Stimulated activated CD8-positive, alpha-beta memory T cell treated with anti-CD3 and anti-CD28 coated beads, Interleukin-15, amount 100 ng/mL, for 4 hours (primary cell): ENCODE measurements around the gene HPDL.
"Not testable (repeated sequence)": the region's sequence is repeated elsewhere in the genome, so short reads cannot be mapped to it uniquely, and the experiment has no call there.

Source experiments
- DNase-seq, 2 donors: peaks; one replicate each; pipeline ENCODE4 v3.0.0-alpha.2; 2020; ENCODE audit warnings: low read depth in 2 of 2

The HPDL gene

GRCh38 chr1:45351508-45351907 lies 24.8 kb downstream of the HPDL start:
- no peak for DNase-seq

GRCh38 chr1:45353685-45354084 lies 27.0 kb downstream of the HPDL start:
- no peak for DNase-seq

GRCh38 chr1:45354838-45355237 lies 28.1 kb downstream of the HPDL start:
- DNase-seq = no peak

- DNase-seq = no peak
These were observed 29.0 kb downstream of the HPDL start for GRCh38 chr1:45355683-45356082.

- DNase-seq = no peak
These were observed 29.5 kb downstream of the HPDL start for GRCh38 chr1:45356186-45356585.

GRCh38 chr1:45359882-45360513 lies 33.3 kb downstream of the HPDL start:
- DNase-seq = peak in 1 of 2 donors; percentile 18

GRCh38 chr1:45360981-45361380 lies 34.3 kb downstream of the HPDL start:
- not testable (repeated sequence) for DNase-seq

GRCh38 chr1:45364294-45364693 lies 37.6 kb downstream of the HPDL start:
- no peak for DNase-seq

GRCh38 chr1:45365051-45365450 lies 38.4 kb downstream of the HPDL start:
- DNase-seq = no peak

GRCh38 chr1:45370575-45370974 lies 43.9 kb downstream of the HPDL start:
- no peak for DNase-seq

- DNase-seq = no peak
These were observed 46.9 kb downstream of the HPDL start for GRCh38 chr1:45373573-45373972.

GRCh38 chr1:45375104-45376090 lies 48.7 kb downstream of the HPDL start:
- no peak for DNase-seq

- no peak for DNase-seq
These were observed 51.5 kb downstream of the HPDL start for GRCh38 chr1:45378184-45378583.
